ENCODE data around the gene CATSPERB. TPM values are rescaled to one million over a fixed set of nuclear protein-coding genes. Genes with fewer than 3 reads are reported as not detected.

The CATSPERB gene
- total and polyA plus RNA-seq, 2 of the 8 experiments (the other 6 are each of a cell fraction or from before 2014, with no cell fraction given), result 0.11 to 0.30 TPM

GRCh38 chr14:91743305-91743653, 11.4 kb upstream of the CATSPERB start:
- Histone ChIP-seq H3K27me3 (replicated peaks in 1 of 4; ENCODE audit: control insufficient read depth in 3 of 4, extremely low read depth in 1 of 4, insufficient read depth in 3 of 4, low read length in 3 of 4) (no peaks in the 10 kb centered on the region), H3K9me3 (ENCODE audit: insufficient read depth in 2 of 2, low read depth in 1 of 2, low read length in 1 of 2) (no peaks in the 10 kb centered on the region), H3K18ac (ENCODE audit: extremely low read depth, low read length) (no peak overlapping the region), H3K4ac (replicated peaks; ENCODE audit: insufficient read length, low read depth, low read length) (no peak overlapping the region), H3K36me3 (ENCODE audit: control insufficient read depth in 2 of 4, insufficient read depth in 4 of 4, low read length in 3 of 4) (no peaks in the 10 kb centered on the region), H3K23me2 (ENCODE audit: low read depth, low read length) (no peaks in the 10 kb centered on the region), H2BK5ac (ENCODE audit: low read depth, low read length) (no peak overlapping the region), H4K91ac (replicated peaks; ENCODE audit: insufficient read length, low read length) (no peak overlapping the region), H3K9ac (replicated peaks in 1 of 4; ENCODE audit: extremely low read depth in 1 of 4, low read depth in 3 of 4, low read length in 3 of 4) (no peak overlapping the region), H3K4me1 (replicated peaks in 1 of 4; ENCODE audit: control insufficient read depth in 3 of 4, insufficient read depth in 4 of 4, low read length in 3 of 4) (no peaks in the 10 kb centered on the region), H3K79me2 (ENCODE audit: control insufficient read depth in 1 of 2, insufficient read depth in 2 of 2, low read length in 2 of 2) (no peaks in the 10 kb centered on the region), H3K14ac (ENCODE audit: insufficient read length) (no peak overlapping the region), H2BK15ac (ENCODE audit: low read length) (no peak overlapping the region), H2AK5ac (ENCODE audit: low read depth, low read length) (no peak overlapping the region), H3K27ac (ENCODE audit: low read depth, low read length) (no peak overlapping the region), H2BK12ac (ENCODE audit: low read depth, low read length) (no peak overlapping the region), H3K79me1 (ENCODE audit: low read depth, low read length) (no peaks in the 10 kb centered on the region), H3K56ac (replicated peaks; ENCODE audit: insufficient read length, low read depth, low read length) (no peak overlapping the region), H3K4me2 (ENCODE audit: insufficient read depth in 1 of 2, low read depth in 2 of 2, low read length in 2 of 2) (no peak overlapping the region), H2AFZ (ENCODE audit: low read length) (no peak overlapping the region), H2BK20ac (ENCODE audit: low read length) (no peak overlapping the region), H4K5ac (ENCODE audit: insufficient read length, low read depth, low read length) (no peak overlapping the region), H3K23ac (ENCODE audit: insufficient read length) (no peak overlapping the region), H2BK120ac (replicated peaks; ENCODE audit: low read depth, low read length) (no peak overlapping the region), H3K4me3 (ENCODE audit: extremely low read depth in 1 of 4, insufficient read depth in 2 of 4, low read depth in 3 of 4, low read length in 4 of 4) (no peak overlapping the region), H4K20me1 (replicated peaks in 1 of 2; ENCODE audit: control insufficient read depth in 1 of 2, insufficient read depth in 2 of 2, low read length in 2 of 2) (no peaks in the 10 kb centered on the region), H4K8ac (ENCODE audit: extremely low read depth, insufficient read depth, low read length) (no peak overlapping the region)
- POLR2A ChIA-PET (ENCODE audit: partially characterized antibody), result no interaction called here
- CTCF ChIA-PET (ENCODE audit: partially characterized antibody), result no interaction called here
- FAIRE-seq, result no peak
- WGBS, 2 experiments (ENCODE audit: extremely low coverage in 1 of 2, insufficient coverage in 1 of 2, insufficient read length in 1 of 2, insufficient replicate concordance in 2 of 2, low coverage in 1 of 2, low lambda C conversion rate in 2 of 2, missing lambda C conversion rate in 1 of 2), result 85% methylated on average over 2 of the region's 2 CpGs; no CpG with 5 or more reads in 1 of the 2 experiments
- DNase-seq (ENCODE audit: low read depth in 1 of 2, low spot score in 2 of 2), result no peak
- no peak for TF ChIP-seq HDAC6 (IDR thresholded peaks at IDR 0.05; ENCODE audit: low read depth, low read length)
- no peak for TF ChIP-seq KDM5A (IDR thresholded peaks at IDR 0.05; ENCODE audit: low read length)
- TF ChIP-seq BCL11A (IDR thresholded peaks at IDR 0.05; ENCODE audit: low read depth in 2 of 2, low read length in 2 of 2), result no peak
- TF ChIP-seq USF2 (IDR thresholded peaks at IDR 0.05; ENCODE audit: low read length), result no peak
- TF ChIP-seq CBX5 (IDR thresholded peaks at IDR 0.05; ENCODE audit: low read depth, low read length), result no peak
- TF ChIP-seq CTCF (IDR thresholded peaks at IDR 0.05; ENCODE audit: control extremely low read depth in 1 of 3, insufficient read depth in 1 of 3, low read depth in 1 of 3, low read length in 3 of 3), result no peak
- TF ChIP-seq SIX5 (IDR thresholded peaks at IDR 0.05; ENCODE audit: low read depth, low read length), result no peak
- no peak for TF ChIP-seq SAP30 (IDR thresholded peaks at IDR 0.05; ENCODE audit: insufficient read depth, insufficient replicate concordance, low read length)
- TF ChIP-seq RNF2 (IDR thresholded peaks at IDR 0.05; ENCODE audit: borderline replicate concordance, low read depth, low read length, missing control alignments, poor library complexity, severe bottlenecking), result no peak

Measured in H1 (cell line).